DMS53 treated with DMSO at 0.1 percent for 48 hours (cell line): ENCODE results near the gene ZSCAN21.
"Not testable (repeated sequence)": the region's sequence is repeated elsewhere in the genome, so short reads cannot be mapped to it uniquely, and the experiment has no call there.

Experiments used
- DNase-seq: peaks from one replicate; lab custom pipeline; 2025; ENCODE audit not compliant: unreplicated experiment; lab: John Stamatoyannopoulos, UW

ZSCAN21 gene

DNA sequence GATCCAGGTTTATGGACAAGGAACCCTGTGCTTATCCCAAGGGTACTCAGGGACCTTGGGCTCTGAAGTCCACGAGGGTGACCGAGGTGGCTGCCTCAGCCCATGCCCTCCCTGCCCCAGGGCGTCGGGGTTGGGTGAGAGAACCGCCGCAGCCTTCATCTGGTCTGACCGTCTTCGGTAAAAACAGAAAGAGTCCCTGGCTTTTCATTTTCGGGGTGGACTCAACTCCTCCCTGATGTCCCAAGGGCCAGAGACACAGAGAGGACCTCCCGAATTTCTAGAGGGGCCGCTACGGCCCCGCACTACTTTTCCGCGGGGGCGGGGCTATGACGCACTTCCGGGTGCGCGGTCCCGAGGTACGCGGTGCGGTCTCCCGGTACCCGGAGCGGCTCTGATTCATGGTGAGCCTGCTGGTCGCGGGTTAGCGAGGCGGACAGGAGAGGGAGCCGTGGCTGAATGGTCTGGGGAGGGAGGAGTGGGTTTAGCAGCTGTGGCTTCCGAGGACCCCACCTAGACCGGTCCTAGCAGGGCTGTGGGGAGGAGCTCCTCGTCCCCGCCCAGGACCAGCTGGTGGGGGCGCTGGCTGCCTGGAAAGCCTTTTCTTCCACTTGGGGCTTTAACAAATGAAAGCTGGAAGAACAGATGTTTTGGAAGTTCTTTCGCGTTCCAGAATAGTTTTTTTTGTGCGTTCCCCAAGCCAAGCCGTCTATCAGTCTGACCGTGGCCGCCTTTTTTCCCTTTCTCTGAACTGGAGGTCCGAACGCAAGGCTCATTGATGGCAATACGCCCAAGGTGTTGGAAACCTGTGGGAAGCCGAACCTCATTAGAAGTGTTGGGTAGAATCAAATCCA is at the start of gene ZSCAN21:
Gene ZSCAN21, plus strand, starts transcription at position 334 of the 851 bp plus-strand sequence. CDS start 7,233 bp downstream, outside the sequence.
- DNase-seq, result peak; percentile 74

DNA sequence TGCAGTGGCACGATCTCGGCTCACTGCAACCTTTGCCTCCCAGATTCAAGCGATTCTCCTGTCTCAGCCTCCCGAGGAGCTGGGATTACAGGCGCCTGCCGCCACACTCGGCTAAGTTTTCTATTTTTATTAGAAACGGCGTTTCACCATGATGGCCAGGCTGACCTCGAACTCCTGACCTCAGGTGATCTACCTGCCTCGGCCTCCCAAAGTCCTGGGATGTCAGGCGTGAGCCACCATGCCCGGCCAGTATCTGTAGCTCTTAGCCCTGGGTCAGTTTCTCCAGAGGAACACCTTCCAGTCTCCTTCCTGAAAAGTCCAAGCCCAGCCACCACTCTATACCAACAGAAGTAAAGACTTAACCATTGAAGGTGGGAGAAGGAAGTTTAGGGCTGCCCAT is 49.3 kb upstream of the ZSCAN21 start:
- no peak for DNase-seq

- peak; percentile 99 for DNase-seq
Observed at GRCh38 chr7:100003711-100004661, 45.6 kb upstream of the ZSCAN21 start.

- no peak for DNase-seq
Observed at GRCh38 chr7:100007887-100008286, 41.7 kb upstream of the ZSCAN21 start.

DNA sequence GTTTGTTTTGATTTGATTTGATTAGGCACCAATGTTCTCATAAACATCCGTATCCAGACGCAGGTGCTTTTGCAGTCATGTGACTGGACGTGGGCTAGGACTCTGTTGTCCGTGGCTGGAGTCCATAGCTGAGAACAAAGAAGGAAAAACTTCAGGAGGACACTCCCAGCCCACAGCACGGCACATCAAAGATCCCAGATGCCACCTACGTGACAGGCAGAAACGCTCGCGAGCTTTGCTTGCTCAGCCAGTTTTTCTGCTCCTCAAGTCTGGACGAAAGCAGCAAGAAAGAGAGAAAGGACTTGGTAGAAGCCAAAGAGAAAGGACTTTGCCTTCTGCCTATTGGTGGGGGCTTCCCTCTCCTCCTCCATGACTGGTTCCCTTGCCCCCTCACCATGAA is 41.0 kb upstream of the ZSCAN21 start:
- DNase-seq, result peak; percentile 75

- not testable (repeated sequence) for DNase-seq
Observed at GRCh38 chr7:100009952-100010351, 39.6 kb upstream of the ZSCAN21 start.

DNA sequence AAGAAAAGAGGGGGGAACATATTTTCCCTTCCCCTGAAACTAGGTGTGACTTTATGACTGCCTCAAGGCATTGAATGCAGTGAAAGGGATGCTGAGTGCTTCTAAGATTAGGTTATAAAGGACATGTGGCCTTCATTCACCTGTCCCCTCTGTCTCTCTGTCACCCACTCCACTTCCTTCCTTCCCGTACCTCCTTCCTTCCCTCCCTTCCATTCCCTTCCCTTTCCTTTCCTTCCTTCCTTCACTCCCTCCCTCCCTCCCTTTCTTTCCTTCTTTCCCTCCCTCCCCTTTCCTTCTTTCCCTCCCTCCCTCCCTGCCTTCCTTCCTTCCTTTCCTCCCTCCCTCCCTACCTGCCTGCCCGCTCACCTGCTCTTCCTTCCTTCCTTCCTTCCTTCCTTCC is 38.7 kb upstream of the ZSCAN21 start:
- no peak for DNase-seq

- DNase-seq, result no peak
Observed at GRCh38 chr7:100011516-100011915, 38.1 kb upstream of the ZSCAN21 start.

DNA sequence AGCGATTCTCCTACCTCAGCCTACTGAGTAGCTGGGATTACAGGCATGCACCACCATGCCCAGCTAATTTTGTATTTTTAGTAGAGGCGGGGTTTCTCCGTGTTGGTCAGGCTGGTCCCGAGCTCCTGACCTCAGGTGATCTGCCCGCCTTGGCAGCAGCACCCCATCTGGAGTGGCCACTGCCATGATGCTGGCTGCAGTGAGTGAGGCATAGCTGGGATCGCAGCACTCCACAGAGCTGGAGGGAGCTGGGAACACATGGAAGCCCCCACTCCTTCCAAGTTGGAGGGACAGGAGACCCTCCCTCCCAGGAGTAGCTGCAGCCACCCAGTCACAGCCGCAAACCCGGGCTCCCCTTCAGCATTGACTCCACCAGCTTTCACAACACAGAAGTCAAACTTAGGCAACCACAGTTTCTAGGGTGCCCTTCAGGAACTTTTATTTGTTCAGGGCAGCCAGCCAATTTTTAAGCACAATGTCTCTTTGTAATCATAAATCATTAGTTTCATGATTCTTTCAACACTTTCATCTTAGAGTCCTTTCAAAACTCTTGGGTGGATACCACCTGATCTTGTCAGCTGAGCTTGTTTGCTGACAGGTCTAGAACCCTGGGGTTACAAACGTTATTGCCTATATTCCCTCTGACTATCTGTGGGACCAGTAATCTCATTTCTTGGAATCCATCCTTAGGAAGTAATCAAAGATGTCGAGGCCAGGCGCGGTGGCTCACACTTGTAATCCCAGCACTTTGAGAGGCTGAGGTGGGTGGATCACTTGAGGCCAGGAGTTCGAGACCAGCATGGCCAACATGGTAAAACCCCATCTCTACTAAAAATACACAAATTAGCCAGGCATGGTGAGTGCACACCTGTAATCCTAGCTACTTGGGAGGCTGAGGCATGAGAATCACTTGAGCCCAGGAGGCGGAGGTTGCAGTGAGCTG is 36.9 kb upstream of the ZSCAN21 start:
- DNase-seq, result not testable (repeated sequence)

GRCh38 chr7:100013328-100013676 is 36.3 kb upstream of the ZSCAN21 start:
- peak; percentile 80 for DNase-seq

DNA sequence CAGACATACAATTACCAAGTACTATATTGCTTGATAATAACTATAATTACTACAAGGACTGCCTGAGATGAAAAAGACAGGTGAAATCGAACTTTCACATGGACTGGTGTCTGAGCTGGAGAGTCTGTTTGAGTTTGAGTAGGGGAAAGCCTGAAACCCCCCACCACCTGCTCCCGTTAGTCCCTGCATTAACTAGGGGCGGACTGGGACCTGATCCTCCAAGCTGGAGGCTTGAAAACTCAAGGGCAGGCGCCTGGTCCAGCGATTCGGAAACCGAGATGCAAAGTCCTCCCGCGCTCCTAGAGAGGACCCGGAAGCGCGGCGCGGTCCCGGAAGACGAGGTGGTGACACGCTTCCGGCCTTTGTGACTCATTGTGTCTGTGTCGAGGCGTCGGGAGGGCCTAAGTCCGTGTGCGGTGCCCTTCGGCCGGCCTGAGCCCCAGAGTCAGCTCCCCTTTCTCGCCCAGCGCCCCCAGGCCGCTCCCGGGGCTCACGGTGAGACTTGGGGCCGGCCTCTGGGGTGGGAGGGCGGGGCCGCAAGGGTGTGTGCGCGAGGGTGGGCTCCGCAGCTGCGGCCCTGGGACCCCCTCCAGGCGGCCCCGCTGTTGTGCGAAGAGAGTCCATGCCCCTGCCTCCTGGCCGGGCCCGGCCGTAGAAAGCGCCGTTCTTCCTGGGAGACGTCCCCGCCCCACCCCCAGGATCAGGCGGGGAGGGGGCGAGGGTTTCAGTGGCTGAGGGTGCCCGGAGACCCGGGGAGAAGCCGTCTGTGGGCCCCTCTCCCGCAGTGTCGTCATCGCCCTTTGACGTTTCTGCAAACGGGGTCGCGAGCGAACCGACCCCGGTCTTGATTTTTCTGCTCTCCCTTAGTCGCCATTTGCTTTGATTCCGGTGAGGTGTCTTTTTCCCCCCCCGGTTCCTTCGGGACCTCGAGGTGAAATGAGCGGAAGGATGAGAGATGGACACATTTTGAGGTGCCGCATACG is 34.1 kb upstream of the ZSCAN21 start, which contains the start of gene ZKSCAN1:
Gene ZKSCAN1, plus strand, starts transcription at position 365 of the 983 bp plus-strand sequence. CDS start 7,911 bp downstream, outside the sequence.
- DNase-seq, result peak; percentile 95

GRCh38 chr7:100016215-100016901 is 33.2 kb upstream of the ZSCAN21 start:
- no peak for DNase-seq

GRCh38 chr7:100017300-100017699 is 32.3 kb upstream of the ZSCAN21 start:
- no peak for DNase-seq

GRCh38 chr7:100017875-100018274 is 31.7 kb upstream of the ZSCAN21 start:
- no peak for DNase-seq

DNA sequence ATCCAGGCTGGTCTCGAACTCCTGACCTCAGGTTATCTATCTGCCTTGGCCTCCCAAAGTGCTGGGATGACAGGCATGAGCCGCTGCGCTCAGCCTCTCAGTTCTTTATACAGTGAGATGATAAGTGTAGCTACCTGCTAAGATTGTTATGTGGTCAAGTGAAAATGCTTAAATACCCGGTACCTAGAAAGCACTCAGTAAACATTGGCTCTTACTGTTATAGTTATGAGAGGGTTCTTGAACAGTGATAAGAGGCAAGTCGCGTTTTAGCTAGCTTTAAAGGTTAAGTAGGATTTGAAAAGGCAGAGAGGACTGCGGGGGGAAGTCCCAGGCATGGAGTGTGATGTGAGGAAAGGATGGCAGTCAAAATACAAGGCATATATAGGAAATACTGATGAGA is 29.7 kb upstream of the ZSCAN21 start:
- no peak for DNase-seq

- DNase-seq, result no peak
Observed at GRCh38 chr7:100021297-100021696, 28.3 kb upstream of the ZSCAN21 start.

DNA sequence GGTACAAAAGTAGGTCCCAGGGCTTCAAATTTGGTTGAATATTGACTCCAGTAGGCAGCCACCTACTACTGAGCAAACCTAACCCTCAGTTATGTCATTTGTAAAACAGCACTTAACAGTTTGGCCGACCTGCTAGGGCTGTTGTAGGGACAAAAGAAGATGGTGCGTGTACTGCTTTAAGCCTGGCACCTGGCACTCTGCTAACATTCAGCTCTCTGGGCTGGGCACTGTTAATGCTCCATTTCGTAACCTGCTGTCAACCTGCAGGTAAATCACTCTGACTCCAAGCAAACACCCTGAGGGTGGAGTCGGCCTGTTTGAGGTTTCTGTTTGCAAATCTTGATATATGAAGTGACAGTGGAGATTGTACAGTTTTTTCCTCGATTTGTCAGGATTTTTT is 27.0 kb upstream of the ZSCAN21 start:
- DNase-seq, result no peak

DNA sequence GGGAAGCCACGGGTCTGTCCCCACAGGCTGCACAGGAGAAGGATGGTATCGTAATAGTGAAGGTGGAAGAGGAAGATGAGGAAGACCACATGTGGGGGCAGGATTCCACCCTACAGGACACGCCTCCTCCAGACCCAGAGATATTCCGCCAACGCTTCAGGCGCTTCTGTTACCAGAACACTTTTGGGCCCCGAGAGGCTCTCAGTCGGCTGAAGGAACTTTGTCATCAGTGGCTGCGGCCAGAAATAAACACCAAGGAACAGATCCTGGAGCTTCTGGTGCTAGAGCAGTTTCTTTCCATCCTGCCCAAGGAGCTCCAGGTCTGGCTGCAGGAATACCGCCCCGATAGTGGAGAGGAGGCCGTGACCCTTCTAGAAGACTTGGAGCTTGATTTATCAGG is 26.0 kb upstream of the ZSCAN21 start:
- no peak for DNase-seq
